ENCODE measurements around the gene TRAP1.

Gene TRAP1

DNA sequence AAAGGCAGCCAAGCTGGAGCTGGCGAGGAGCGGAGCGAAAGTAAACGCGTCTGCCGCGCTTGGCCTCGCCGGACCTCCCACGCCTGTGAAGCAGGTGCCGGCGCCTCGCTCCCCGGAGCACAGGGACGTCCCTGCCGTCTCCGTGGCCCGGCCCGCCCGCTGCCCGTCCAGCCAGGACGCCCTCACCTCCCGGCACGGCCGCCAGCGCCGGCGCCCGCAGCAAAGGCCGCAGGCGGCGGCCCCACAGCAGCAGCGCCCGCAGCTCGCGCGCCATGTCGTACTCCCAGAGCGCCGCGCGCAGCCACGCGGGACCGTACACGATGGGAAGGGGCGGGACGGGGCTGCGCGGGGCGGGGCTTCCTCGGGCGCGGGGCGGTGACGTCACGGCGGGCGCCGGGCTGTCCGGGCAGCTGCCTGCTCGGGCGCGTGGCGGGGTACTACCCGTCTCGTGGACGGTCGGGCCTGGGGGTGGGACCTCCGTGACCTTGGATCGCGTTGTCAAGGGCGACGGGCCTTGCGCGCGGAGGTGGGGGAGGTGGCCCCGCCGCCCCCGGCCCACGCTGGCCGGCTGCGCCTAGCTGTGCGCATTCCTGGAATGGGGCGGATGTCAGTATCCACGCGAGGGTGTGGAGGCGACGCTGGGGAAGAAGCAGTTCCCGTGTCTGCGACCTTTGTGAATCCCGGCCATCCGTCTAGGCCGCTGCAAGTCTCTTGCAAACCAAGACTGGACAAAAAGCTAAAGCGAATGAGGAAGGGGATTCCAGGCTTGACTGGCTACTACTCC, at the start of gene TRAP1:
TRAP1 (minus strand) TSS at position 290 of the 784 bp plus-strand sequence; CDS start at position 274, 16 bp downstream.
- peak; percentile 40 to 92 (median 86) for DNase-seq

DNA sequence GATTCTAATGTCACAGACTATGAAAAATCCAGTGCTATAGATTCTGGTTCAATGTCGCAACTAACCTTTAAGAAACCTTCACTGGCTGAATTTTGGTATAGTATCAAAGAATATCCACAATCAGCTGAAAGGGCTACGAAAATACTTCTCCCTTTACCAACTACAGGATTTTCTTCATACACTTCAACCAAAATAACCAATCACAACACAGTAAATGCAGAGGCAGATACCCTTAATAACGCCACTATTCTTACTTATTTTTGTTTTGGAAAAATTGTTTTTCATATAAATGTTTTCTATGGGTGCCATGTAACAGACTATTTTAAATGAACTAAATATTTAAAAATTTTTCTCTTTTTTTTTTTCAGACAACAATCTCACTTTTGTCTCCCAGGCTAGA, 48.9 kb upstream of the TRAP1 start:
- DNase-seq, result no peak

DNA sequence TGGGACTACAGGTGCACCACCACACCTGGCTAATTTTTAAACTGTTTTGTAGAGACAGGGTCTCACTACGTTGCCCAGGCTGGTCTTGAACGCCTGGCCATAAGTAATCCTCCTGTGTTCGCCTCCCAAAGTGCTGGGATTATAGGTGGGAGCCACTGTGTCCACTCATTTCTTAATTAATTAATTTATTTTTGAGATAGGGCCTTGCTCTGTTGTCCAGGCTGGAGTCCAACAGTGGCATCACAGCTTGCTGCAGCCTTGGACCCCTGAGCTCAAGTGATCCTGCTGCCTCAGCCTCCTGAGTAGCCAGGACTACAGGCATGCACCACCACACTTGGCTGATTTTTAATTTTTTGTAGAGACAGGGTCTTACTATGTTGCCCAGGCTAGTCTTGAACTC, 47.1 kb upstream of the TRAP1 start:
- DNase-seq, result no peak

DNA sequence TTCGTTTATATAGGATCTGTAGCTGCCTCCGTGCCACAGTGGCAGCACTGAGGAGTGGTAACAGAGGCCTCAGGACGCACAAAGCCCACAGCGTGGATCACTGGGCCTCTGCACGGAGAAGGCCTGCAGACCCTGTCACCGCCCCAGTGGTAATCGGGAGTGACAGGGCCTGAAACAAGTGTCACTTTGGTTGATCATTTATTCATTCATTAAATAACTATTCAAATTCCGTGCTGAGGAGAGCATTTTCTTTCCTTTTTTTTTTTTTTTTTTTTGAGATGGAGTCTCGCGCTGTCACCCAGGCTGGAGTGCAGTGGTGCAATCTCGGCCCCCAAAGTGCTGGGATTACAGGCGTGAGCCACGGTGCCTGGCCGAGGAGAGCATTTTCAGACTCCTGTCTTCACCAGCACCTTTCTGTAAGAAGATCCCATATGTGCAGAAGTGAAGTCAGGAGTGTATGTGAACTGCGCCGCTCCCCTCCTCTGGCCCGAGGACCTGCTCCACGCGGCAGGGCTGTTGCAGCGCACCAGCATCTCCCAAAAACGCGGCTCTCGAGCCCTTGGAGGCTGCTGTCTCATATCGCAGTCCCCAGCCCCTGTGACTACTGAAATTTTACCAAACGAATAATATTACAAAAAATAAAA, 44.9 kb upstream of the TRAP1 start:
- peak in 2 of 58 donors; percentile 14 to 28 for DNase-seq

DNA sequence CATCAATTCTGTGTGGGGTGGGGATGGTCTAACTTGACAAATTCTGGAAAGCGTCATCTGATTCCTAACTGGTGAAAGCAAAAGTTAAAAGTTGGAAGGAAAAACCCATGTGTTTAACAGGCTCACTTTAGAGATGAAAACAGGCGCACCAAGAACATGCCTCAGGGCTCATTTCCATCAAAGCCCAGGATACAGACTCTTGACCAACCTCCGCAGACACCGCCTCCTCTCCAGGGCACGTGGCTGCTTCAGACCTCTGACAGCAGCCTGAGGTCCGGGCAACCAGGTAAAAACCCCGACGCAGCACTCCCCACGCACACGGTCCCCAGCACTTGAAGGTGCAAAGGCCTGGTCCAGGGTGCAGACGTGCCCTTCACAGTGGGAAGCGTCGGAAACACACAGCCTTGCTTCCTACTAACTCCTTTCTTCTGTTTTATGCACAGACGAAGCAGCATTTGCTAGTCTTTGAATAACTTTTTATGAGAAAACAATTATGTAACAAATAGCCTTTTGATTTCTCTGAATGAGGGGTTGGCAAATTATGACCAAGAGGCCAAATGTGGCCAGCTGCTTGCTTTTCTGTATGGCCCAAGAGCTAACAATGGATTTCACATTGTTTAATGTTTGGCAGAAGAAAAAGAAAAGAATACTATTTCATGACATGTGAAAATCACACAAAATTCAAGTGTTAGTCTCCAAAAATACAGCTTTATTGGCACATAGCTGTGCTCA, 44.2 kb upstream of the TRAP1 start:
- DNase-seq, result peak in 2 of 58 donors; percentile 15 to 28

DNA sequence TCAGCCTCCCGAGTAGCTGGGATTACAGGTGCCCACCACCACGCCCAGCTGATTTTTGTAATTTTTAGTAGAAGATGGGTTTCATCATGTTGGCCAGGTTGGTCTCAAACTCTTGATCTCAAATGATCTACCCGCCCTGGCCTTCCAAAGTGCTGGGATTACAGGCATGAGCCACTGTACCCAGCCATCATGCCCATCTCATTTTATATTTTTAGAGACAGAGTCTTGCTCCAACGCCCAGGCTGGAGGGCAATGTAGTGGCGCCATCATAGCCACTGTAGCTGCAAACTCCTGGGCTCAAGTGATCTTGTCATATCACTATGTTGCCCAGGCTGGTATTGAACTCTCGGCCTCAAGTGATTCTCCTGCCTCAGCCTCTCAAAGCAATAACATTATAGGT, 43.2 kb upstream of the TRAP1 start:
- no peak for DNase-seq

DNA sequence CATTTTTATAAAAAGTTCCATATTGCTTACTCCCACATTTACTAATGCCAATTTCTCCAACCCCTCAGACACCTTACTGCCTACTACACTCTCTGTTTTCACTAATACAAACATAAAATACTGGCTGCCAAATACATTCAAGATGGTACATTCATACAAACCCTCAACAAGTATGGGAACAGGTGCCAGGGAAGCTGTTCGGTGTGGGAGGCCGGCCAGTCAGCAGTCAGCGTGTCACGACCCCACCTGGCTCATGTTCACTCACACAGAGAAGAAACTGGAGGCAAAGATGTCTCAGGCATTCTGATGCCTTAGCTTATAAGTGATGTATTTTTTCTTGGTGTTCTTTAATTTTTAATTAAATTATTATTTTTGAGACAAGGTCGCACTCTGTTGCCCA, 42.4 kb upstream of the TRAP1 start:
- no peak for DNase-seq

DNA sequence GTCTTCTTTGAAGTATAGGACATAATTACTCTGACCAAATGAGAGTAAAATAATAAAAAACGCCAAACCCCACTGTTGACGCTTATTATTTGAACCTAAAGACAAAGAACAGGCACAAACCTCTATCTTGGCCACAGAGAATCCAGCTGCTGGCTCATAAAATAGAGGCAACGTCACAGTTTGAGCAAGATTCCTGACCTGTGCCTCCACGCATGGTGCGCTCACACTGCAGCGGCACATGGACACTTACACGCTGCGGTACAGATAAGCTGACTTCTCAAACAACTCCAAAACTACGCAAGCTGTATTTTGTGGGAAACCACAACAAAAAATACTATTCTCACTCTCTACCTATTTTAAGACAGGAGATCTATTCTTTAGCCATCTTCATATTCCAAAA, 38.8 kb upstream of the TRAP1 start:
- no peak for DNase-seq

DNA sequence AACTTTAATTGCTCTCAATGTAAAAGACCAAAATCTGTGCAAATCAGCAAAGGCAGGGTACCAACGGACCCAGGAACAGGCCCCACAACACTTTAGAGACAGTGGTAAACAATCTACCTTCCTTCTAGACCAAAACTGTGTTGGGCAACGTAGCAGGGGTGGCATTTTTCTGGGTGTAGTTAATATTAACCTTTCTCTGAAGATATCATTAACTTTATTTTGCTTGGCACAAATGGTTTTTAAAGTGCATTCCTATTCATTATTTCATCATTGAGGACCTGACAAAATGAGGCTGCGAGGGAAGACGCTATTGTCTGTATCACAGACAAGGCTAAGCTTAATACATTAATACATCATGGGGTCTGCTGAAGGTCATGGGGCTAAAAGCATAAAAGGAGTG, 37.9 kb upstream of the TRAP1 start:
- DNase-seq, result no peak

DNA sequence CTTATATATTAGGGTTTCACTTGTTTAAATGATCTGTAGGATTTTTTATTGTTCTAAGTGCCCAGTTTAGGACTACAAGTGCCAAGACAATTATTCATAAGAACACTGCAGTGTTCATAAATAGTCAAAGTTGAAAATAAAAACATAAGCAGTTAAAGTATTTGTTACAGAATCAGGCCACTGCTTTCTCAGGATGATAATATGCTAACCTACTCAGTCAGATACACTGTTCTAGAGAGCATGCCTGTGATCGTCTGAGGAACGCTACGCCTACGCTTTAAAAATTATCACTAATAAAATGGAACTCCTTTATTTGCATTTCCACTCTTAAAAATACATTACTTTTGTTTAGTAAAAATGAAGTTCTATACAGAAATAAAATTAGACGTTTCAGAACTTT, 37.4 kb upstream of the TRAP1 start:
- no peak for DNase-seq

DNA sequence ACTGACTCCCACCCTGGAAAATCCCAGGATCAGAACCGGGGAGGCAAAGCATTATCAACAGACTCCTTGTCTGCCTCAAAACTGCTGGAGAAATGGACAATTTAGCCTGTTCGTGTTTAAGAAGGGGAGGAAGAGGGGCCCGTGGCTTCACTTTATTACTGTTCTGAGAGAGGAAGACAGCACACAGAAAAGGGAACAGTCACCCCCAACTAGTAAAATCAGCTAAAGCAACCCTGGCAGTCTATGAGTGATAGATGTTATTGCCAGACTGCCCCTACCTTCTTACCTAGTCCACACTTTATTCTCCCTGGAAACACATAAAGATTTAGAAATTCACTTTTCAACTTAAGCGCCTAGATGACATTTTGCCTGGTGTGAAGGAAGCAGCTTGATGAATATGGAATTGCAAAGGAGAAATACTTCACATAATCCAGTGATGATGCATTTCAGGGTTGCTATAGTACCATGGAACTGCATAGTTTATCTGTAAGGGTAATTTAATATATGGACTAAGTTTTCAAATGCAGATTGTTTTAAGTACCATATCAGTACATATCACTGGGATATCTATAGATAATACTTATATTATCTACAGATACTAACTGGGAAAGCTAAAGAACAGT, 36.9 kb upstream of the TRAP1 start:
- no peak for DNase-seq

DNA sequence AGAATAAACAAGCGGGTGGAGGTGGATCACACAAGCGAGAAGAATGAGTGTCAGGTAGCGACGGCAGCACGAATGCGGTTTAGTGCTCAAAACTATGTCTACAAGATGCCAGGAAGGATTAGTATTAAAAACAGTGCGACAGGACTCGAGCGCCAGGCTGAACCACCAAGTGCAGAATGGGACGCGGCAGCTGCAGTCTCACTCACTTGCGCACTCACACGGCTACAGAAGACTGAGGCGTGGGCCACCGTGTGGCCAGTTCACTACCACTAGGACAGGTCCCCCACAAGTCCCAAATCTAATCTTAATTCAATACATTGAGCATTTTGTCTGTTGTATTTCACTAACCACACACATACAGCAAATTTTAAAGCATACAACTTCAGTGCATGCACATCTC, 35.7 kb upstream of the TRAP1 start:
- DNase-seq, result no peak

DNA sequence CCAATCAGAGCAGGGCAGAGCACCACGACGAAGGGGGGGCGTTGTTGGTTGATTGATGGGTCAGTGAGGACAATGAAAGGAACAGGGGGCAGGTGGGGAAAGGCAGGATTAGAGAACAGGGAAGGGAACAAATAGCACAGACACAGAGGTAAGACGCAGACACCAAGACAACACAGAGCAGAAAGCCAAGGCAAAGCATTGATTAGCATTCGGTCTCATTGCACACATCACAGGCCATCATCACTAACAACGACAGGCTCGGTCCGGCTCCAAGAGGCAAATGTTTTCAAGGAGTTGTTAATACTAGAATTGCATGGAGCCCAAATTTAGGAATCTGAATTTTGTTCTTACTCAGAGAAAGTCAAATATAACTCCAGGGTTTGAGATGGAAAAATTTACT, 34.6 kb upstream of the TRAP1 start:
- DNase-seq, result no peak

DNA sequence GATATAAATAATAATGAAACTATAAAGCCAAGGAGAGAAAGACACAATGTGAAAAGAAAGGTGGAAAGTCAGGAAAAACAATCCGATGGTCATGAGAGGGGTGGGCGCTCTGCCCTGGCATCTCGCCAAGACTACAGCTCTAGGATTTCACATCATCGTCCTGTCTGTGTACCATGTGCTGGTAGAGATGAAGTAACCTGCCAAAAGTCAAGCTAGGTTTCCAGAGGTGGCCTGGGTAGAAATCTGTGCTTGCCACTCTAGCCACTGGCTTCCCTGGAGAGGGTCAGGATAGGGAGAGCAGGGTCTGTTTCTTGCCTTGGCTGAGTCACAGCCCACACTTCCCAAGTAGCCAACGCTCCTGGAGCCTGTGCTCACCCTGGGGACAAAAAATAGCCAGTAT, 31.0 kb upstream of the TRAP1 start:
- DNase-seq, result peak in 1 of 58 donors; percentile 15

DNA sequence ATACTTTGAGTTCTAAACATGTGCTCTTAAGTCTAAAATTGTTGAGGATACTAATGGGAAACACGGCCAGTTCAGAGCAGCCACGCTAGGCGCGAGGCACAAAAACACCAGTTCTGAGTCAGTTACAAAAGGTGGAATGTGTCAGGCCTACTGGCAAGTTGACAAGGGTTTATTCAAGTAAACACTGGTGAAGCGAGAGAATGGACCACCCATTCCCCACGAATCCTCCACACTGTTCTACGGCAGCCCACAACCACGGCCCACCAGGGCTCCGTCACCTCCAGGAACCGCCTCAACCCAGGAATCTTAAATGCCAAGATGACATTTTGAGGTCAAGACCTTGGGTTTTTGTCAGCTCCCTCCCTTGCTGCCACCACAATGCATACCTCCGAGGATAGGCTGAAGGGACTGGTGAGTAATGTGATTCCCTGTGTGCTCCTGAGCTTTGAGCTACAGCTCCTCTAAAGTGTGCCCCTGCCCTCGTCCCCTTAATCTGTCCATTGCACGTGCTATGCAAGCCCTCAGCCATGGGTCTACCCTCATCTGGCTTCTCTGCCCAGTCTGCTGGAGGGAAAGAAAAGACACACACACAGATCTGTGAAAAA, 28.5 kb upstream of the TRAP1 start:
- DNase-seq, result no peak

DNA sequence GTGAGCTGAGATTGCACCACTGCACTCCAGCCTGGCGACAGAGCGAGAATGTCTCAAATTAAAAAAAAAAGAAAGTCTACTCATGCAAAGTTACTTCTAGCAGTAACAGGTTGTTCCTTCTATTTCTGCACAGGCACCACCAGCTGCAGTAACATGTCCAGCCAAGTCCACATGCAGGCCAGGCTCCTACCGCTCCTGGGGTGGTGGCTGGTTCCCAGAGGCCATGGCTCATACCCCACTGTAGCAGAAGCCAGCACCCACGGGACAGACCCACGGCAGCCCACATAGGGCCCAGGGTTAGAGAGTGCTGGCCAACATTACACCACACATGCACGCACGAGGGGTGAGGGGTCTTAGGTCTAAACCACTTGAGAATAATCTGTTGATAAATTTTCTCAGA, 26.7 kb upstream of the TRAP1 start:
- no peak for DNase-seq

DNA sequence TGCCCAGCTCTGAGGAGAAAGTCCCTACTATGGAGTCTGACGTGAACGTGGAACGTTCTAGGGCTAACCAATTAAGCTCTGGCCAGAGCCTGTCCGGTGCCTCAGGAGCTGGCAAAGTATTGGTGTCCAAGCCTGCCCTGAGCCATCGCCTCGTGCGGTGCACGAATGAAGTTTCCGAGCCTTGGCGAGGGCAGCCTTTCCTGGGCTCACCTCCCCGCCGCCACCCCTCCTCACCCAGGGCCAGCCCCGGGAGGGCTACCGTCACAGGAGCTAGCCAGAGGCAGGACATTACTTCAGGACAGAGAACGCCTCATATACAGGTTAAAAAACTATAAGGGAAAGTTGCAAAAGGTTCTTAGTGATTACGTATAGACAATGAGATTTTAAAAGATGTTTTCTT, 23.6 kb upstream of the TRAP1 start:
- no peak for DNase-seq

DNA sequence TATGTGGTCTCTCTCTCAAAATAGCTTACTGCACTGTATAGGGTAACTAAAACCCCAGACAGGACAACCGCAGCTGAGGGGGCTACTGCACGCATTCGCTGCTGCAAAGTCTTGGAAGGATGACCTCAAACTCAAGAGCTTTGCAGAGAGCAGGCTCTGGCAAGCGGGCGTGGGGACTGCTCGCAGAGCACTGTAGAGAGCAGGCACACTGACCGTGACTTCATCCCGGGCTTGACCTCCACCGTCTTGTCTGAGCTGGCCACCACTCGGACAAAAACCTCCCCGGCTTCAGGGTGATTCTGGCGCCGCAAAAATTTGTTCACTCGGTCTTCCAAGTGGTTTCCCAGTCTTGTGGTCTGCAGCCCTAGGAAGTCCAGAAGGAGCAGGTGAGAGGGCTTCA, 22.9 kb upstream of the TRAP1 start:
- no peak for DNase-seq

DNA sequence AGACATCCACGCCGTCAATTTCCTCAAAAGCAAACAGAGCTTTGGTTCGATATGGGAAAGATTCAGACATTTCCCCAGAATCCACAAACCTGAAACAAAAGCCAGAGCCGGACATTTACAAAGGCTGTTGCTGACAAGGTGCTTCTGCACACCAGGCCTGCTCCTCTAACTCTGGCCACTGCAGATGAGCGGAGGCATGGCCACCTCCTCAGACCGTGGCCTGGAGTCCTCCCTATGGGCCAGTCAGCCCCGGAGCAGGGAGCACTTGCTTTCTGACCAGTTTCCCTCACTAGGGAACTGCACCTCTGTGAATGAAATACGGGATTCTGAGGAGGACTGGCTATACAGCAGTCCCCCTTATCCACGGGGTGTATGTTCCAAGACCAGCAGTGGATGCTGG, 22.3 kb upstream of the TRAP1 start:
- DNase-seq, result no peak

DNA sequence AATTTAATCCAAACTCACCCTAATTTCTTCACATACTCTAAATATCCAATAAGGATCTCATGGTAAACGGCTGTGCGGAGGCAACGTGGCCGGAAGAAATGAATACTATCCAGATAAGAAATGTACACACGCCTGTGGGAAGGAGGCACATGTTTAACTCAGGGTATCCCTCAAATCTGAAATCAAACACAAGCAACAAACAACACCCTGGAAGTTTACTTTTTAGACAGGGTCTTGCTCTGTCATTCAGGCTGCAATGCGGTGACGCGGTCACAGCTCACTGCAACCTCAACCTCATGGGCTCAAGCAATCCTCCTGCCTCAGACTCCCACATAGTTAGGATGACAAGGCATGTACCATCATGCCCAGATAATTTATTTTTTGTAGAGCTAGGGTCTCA, 21.2 kb upstream of the TRAP1 start:
- no peak for DNase-seq

DNA sequence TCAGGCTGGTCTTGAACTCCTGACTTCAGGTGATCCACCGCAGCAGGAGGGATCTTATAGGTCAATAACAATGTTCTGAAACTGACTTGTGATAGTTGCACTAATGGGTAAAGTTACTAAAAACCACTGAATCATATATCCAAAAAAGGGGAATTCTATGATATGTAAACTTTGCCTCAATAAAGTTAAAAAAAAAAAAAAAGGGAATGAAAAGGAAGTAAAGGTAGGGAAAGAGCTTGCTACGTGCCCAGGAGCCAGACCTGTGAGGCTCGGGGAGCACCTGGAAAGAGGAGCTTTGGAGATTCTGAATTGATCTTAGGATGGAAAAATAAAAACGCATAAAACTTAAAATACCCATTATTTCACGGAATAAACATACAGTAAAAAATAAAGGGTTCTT, 20.8 kb upstream of the TRAP1 start:
- no peak for DNase-seq

DNA sequence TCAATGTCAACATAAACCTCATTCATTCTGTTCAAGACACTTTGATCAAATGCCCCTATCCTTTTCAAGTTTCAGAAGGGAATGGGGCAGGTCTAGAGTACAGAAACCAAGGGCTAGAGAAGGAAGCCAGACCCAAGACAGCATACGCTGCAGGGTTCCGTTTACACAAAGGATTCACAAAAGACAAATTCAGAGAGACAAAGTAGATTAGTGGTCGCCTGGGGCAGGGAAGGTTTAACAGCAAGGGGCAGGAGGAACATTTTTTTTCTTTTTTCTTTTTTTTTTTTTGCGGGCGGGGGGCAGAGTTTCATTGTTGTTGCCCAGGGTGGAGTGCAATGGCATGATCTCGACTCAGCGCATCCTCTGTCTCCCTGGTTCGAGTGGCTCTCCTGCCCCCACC, 19.9 kb upstream of the TRAP1 start:
- DNase-seq, result no peak

All from anterior cingulate cortex (tissue), 58 donors.